Suprapubic skin (tissue), 3 donors: ENCODE results near the gene SGCB.

Source experiments
- CTCF ChIP-seq, 2 donors: fragments of 200-600 bp in 1 of 2; fragments of 450-650 bp in 1 of 2; sonication (generic) in 1 of 2; IDR thresholded peaks; one replicate each; pipeline ENCODE4 v1.5.1; 2016 to 2019; ENCODE audit warnings: antibody characterized with exemption in 2 of 2, mild to moderate bottlenecking in 1 of 2, moderate library complexity in 1 of 2
- POLR2AphosphoS5 ChIP-seq, 3 donors: sonication (generic); formaldehyde crosslinking; IDR thresholded peaks; one replicate each; pipeline ENCODE4 v1.6.1; 2017; ENCODE audit warnings: antibody characterized with exemption in 3 of 3

- TF ChIP-seq POLR2AphosphoS5 (IDR thresholded peaks at IDR 0.05) (no peak), CTCF (IDR thresholded peaks at IDR 0.05) (no peak)
Measured at GRCh38 chr4:52015366-52015765, 22.7 kb downstream of the SGCB start.
